Esophagus squamous epithelium (tissue), 5 donors: ENCODE measurements around the gene PEF1. TPM values are rescaled to one million over a fixed set of nuclear protein-coding genes. Genes with fewer than 3 reads are reported as not detected.

Experiments
- DNase-seq: peaks from one replicate; lab custom pipeline; 2025; lab: John Stamatoyannopoulos, UW
- H3K27ac ChIP-seq, 4 donors: fragments of 200-600 bp; sonication (generic); one replicate each; pipeline ENCODE4 v1.5.1; 2016 to 2019; ENCODE audit warnings: mild to moderate bottlenecking in 1 of 4
- H3K27me3 ChIP-seq, 4 donors: fragments of 200-600 bp; sonication (generic); 1 replicate in 3 of 4; 2 replicates in 1 of 4; pipeline versions ENCODE4 v1.5.1 to v1.6.0; 2017 to 2021; ENCODE audit warnings: antibody characterized with exemption in 1 of 4
- H3K36me3 ChIP-seq, 3 donors: fragments of 200-600 bp; sonication (generic); one replicate each; pipeline ENCODE4 v1.5.1; 2016 to 2019
- H3K4me1 ChIP-seq, 3 donors: fragments of 200-600 bp; sonication (generic); one replicate each; pipeline ENCODE4 v1.5.1; 2017 to 2019
- H3K4me3 ChIP-seq, 4 donors: fragments of 200-600 bp; sonication (generic); 1 replicate in 3 of 4; 2 replicates in 1 of 4; pipeline ENCODE4 v1.5.1; 2016 to 2019; ENCODE audit warnings: mild to moderate bottlenecking in 2 of 4, moderate library complexity in 1 of 4
- H3K9me3 ChIP-seq, 3 donors: fragments of 200-600 bp; sonication (generic); one replicate each; pipeline ENCODE4 v1.5.1; 2016 to 2019
- CTCF ChIP-seq, 6 experiments: fragments of 450-650 bp in 4 of 6; fragments of 200-600 bp in 2 of 6; sonication (generic) in 2 of 6; IDR thresholded peaks; one replicate each; pipeline ENCODE4 v1.5.1; 2016 to 2019; ENCODE audit warnings: antibody characterized with exemption in 6 of 6, mild to moderate bottlenecking in 4 of 6, moderate library complexity in 4 of 6
- POLR2A ChIP-seq, 4 donors: fragments of 450-650 bp; IDR thresholded peaks; one replicate each; pipeline ENCODE4 v1.6.1; 2017; ENCODE audit warnings: antibody characterized with exemption in 4 of 4, mild to moderate bottlenecking in 4 of 4, moderate library complexity in 3 of 4
- WGBS, 2 donors: methylation state at CpG; one replicate each; pipeline ENCODE4 v1.1.5; 2018; 5-methylcytosine and 5-hydroxymethylcytosine counted together
- intact Hi-C: fragments of 100-400 bp; cut with DNase I; formaldehyde crosslinking; loops from one replicate; pipeline ENCODE4 v1.15.0; 2022
- total RNA-seq, 4 donors: library from RNA; depleted of rRNA; stranded (reverse); fragments of >200 nt; gene quantifications; one replicate each; pipeline ENCODE4 v1.1.0, GENCODE V29; 2016
- donor health status: DM: yes; HTN: yes; CAD: no.

PEF1 gene
- total RNA-seq, 4 donors from 2014 or later: 59.1 to 69.8 (median 63.6) TPM

GRCh38 chr1:31623365-31623764 lies 21.3 kb downstream of the PEF1 start:
- Histone ChIP-seq H3K36me3 (peaks cover 4 to 22% (median 5%) of the 10 kb centered on the region in 3 donors), H3K4me1 (peaks cover 4 to 25% (median 17%) of the 10 kb centered on the region in 3 donors), H3K4me3 (no peak overlapping the region), H3K27ac (no peak overlapping the region), H3K9me3 (no peaks in the 10 kb centered on the region), H3K27me3 (peaks cover 0 to 11% (median 0%) of the 10 kb centered on the region in 4 donors)
- no peak for TF ChIP-seq POLR2A (IDR thresholded peaks at IDR 0.05)
- WGBS, 2 donors: 90 to 100% methylated on average over 4 to 6 of the region's 12 CpGs
- DNase-seq: no peak
- intact Hi-C loops: no loop called here

GRCh38 chr1:31621847-31622730 lies 22.6 kb downstream of the PEF1 start:
- H3K4me3 ChIP-seq: no peak overlapping the region
- intact Hi-C loops: no loop called here
- H3K9me3 ChIP-seq: no peaks in the 10 kb centered on the region
- 75% methylated on average over 2 to 7 of the region's 15 CpGs for WGBS, 2 donors
- no peak overlapping the region for H3K27ac ChIP-seq
- peaks cover 0 to 10% (median 0%) of the 10 kb centered on the region in 3 donors for H3K36me3 ChIP-seq
- peaks cover 11 to 25% (median 13%) of the 10 kb centered on the region in 3 donors for H3K4me1 ChIP-seq
- TF ChIP-seq POLR2A (IDR thresholded peaks at IDR 0.05): no peak
- TF ChIP-seq CTCF (IDR thresholded peaks at IDR 0.05): no peak
- peaks cover 0 to 23% (median 3%) of the 10 kb centered on the region in 4 donors for H3K27me3 ChIP-seq
- no peak for DNase-seq

GRCh38 chr1:31621498-31621820 lies 23.2 kb downstream of the PEF1 start:
- Histone ChIP-seq H3K4me3 (no peak overlapping the region), H3K36me3 (peaks cover 0 to 4% (median 0%) of the 10 kb centered on the region in 3 donors), H3K27me3 (peaks cover 0 to 30% (median 3%) of the 10 kb centered on the region in 4 donors), H3K27ac (no peak overlapping the region), H3K4me1 (peaks cover 8 to 20% (median 11%) of the 10 kb centered on the region in 3 donors), H3K9me3 (no peaks in the 10 kb centered on the region)
- TF ChIP-seq CTCF (IDR thresholded peaks at IDR 0.05): no peak
- no peak for TF ChIP-seq POLR2A (IDR thresholded peaks at IDR 0.05)
- DNase-seq: no peak
- intact Hi-C loops: no loop called here
- WGBS, 2 donors: 90 to 93% methylated on average over 3 to 5 of the region's 5 CpGs

- 77 to 90% methylated on average over 4 to 5 of the region's 20 CpGs for WGBS, 2 donors
- H3K27me3 ChIP-seq: peaks cover 0 to 35% (median 3%) of the 10 kb centered on the region in 4 donors
- peaks cover 8 to 16% (median 11%) of the 10 kb centered on the region in 3 donors for H3K4me1 ChIP-seq
- no peak for DNase-seq
- intact Hi-C loops: no loop called here
- TF ChIP-seq POLR2A (IDR thresholded peaks at IDR 0.05) (no peak), CTCF (IDR thresholded peaks at IDR 0.05) (no peak)
- no peak overlapping the region for H3K27ac ChIP-seq
- H3K9me3 ChIP-seq: no peaks in the 10 kb centered on the region
- no peak overlapping the region for H3K4me3 ChIP-seq
- no peaks in the 10 kb centered on the region for H3K36me3 ChIP-seq
These were observed 23.8 kb downstream of the PEF1 start for GRCh38 chr1:31620631-31621497.

- H3K27me3 ChIP-seq: peaks cover 0 to 35% (median 3%) of the 10 kb centered on the region in 4 donors
- intact Hi-C loops: no loop called here
- 71 to 82% methylated on average over 8 to 21 of the region's 23 CpGs for WGBS, 2 donors
- H3K9me3 ChIP-seq: no peaks in the 10 kb centered on the region
- H3K4me3 ChIP-seq: no peak overlapping the region
- DNase-seq: no peak
- TF ChIP-seq POLR2A (IDR thresholded peaks at IDR 0.05): no peak
- no peak for TF ChIP-seq CTCF (IDR thresholded peaks at IDR 0.05)
- H3K27ac ChIP-seq: no peak overlapping the region
- no peaks in the 10 kb centered on the region for H3K36me3 ChIP-seq
- peaks cover 8 to 16% (median 11%) of the 10 kb centered on the region in 3 donors for H3K4me1 ChIP-seq
These were observed 25.5 kb downstream of the PEF1 start for GRCh38 chr1:31618916-31619846.
